HepG2 (cell line): Measurements from ENCODE around the gene CLDND2. TPM values are rescaled to one million over a fixed set of nuclear protein-coding genes. Genes with fewer than 3 reads are reported as not detected.

Experiments used
- ATAC-seq: fragments of 200-7000 bp; cut with Tn5 transposase; 3 replicates; pipeline ENCODE4 v1.9.1; 2020; ENCODE audit warnings: mild to moderate bottlenecking, moderate library complexity
- BruUV-seq: library from RNA; stranded (reverse); fragments of 400-500 nt; replicated peaks from 2 replicates; lab custom pipeline; 2021; lab: Mats Ljungman, UMichigan
- CTCF ChIA-PET: fragments of 300-600 bp; formaldehyde crosslinking; extraction: SDS; loops from one replicate; lab custom pipeline; 2021; ENCODE audit warnings: low total read pairs, inconsistent platforms, low intra/inter-chr PET ratio; lab: Yijun Ruan, JAX
- POLR2A ChIA-PET: fragments of 350-600 bp; sonication (Branson Sonifier 250); formaldehyde crosslinking; loops from one replicate; lab custom pipeline; 2020; ENCODE audit warnings: antibody characterized with exemption, inconsistent platforms; lab: Yijun Ruan, JAX
- DNase-seq: peaks from one replicate; pipeline ENCODE4 v3.0.0-alpha.2; 2015; ENCODE audit warnings: low spot score
- FAIRE-seq: peaks from 3 replicates; lab custom pipeline; 2011; peaks lifted over from hg19 to GRCh38; lab: Jason Lieb, UNC
- H2AFZ ChIP-seq: one replicate; pipeline ENCODE4 v1.6.1; 2011; ENCODE audit warnings: low read length, inconsistent platforms
- H3K27ac ChIP-seq: fragments of 300-600 bp; 3 replicates; pipeline ENCODE4 v1.8.0; 2011; ENCODE audit warnings: mixed run types, mild to moderate bottlenecking, mixed read lengths, low read length, inconsistent platforms; ENCODE audit not compliant: insufficient read depth; ENCODE audit errors: extremely low read length
- H3K27me3 ChIP-seq, 2 experiments: fragments of 200-600 bp in 1 of 2; 2 replicates in 1 of 2; 3 replicates in 1 of 2; pipeline versions ENCODE4 v1.6.0 to v1.8.0; 2011; ENCODE audit warnings: low read length in 2 of 2, mild to moderate bottlenecking in 2 of 2, moderate library complexity in 2 of 2, inconsistent platforms in 1 of 2; ENCODE audit not compliant: insufficient read depth in 2 of 2, control insufficient read depth in 1 of 2
- H3K36me3 ChIP-seq, 2 experiments: fragments of 200-600 bp in 1 of 2; replicated peaks in 1 of 2; 2 replicates in 1 of 2; 3 replicates in 1 of 2; pipeline versions ENCODE4 v1.5.1 to v1.8.0; 2011; ENCODE audit warnings: low read length in 2 of 2, inconsistent platforms in 1 of 2; ENCODE audit not compliant: insufficient read depth in 2 of 2, control insufficient read depth in 1 of 2
- H3K4me1 ChIP-seq: 2 replicates; pipeline ENCODE4 v1.5.1; 2012; ENCODE audit warnings: low read length, inconsistent platforms; ENCODE audit not compliant: insufficient read depth
- H3K4me2 ChIP-seq: 2 replicates; pipeline ENCODE4 v1.6.0; 2011; ENCODE audit warnings: low read depth, low read length, inconsistent platforms
- H3K4me3 ChIP-seq, 3 experiments: fragments of 200-600 bp in 1 of 3; sonication (generic), shearing (Covaris generic) in 1 of 3; replicated peaks in 1 of 3; 2 replicates each; pipeline ENCODE4 v1.5.1; 2011 to 2016; ENCODE audit warnings: low read length in 3 of 3, inconsistent platforms in 2 of 3, low read depth in 2 of 3, mild to moderate bottlenecking in 2 of 3, control low read depth in 1 of 3, mixed read lengths in 1 of 3; ENCODE audit not compliant: insufficient read depth in 1 of 3
- H3K79me2 ChIP-seq: one replicate; pipeline ENCODE4 v1.6.1; 2011; ENCODE audit warnings: low read length, inconsistent platforms; ENCODE audit not compliant: insufficient read depth
- H3K9ac ChIP-seq: 2 replicates; pipeline ENCODE4 v1.6.0; 2011; ENCODE audit warnings: mild to moderate bottlenecking, low read depth, low read length, inconsistent platforms; ENCODE audit not compliant: insufficient read depth
- H3K9me3 ChIP-seq: 2 replicates; pipeline ENCODE4 v1.5.1; 2012; ENCODE audit warnings: mild to moderate bottlenecking, low read length
- H4K20me1 ChIP-seq: 2 replicates; pipeline ENCODE4 v1.6.0; 2011; ENCODE audit warnings: inconsistent platforms, mild to moderate bottlenecking, low read length, moderate library complexity; ENCODE audit not compliant: insufficient read depth
- FOSL2 ChIP-seq: sonication (generic); formaldehyde crosslinking; IDR thresholded peaks from 2 replicates; pipeline ENCODE4 v1.4.0; 2020; ENCODE audit warnings: missing genetic modification reagents
- HNRNPLL ChIP-seq: fragments of 200-400 bp; formaldehyde crosslinking; IDR thresholded peaks from 2 replicates; pipeline ENCODE4 v1.6.1; 2017; ENCODE audit warnings: mild to moderate bottlenecking, low read depth, low read length; ENCODE audit not compliant: poor library complexity, severe bottlenecking
- HOXA3 ChIP-seq: sonication (generic); formaldehyde crosslinking; IDR thresholded peaks from 2 replicates; pipeline ENCODE4 v1.5.0; 2020; ENCODE audit warnings: missing genetic modification reagents
- KLF6 ChIP-seq: IDR thresholded peaks from 2 replicates; pipeline ENCODE4 v1.8.0; 2016; ENCODE audit warnings: missing biosample characterization, missing genetic modification reagents
- MAFK ChIP-seq, 2 experiments: IDR thresholded peaks in 1 of 2; conservative IDR thresholded peaks in 1 of 2; 2 replicates each; pipeline ENCODE4 v1.6.1; 2011; ENCODE audit warnings: improper control_type of control experiment in 2 of 2, low read length in 2 of 2
- MYNN ChIP-seq: sonication (generic); formaldehyde crosslinking; IDR thresholded peaks from 2 replicates; pipeline ENCODE4 v1.4.0; 2020; ENCODE audit warnings: mild to moderate bottlenecking, low read depth, missing genetic modification reagents
- POLR2AphosphoS2 ChIP-seq: IDR thresholded peaks from 2 replicates; pipeline ENCODE4 v1.6.1; 2011; ENCODE audit warnings: low read depth, low read length, improper control_type of control experiment
- RBFOX2 ChIP-seq: fragments of 200-400 bp; formaldehyde crosslinking; IDR thresholded peaks from 2 replicates; pipeline ENCODE4 v1.6.1; 2017; ENCODE audit warnings: low read depth, mild to moderate bottlenecking, low read length
- REL ChIP-seq: sonication (generic); formaldehyde crosslinking; conservative IDR thresholded peaks from 2 replicates; pipeline ENCODE4 v1.8.0; 2022; ENCODE audit warnings: mild to moderate bottlenecking, missing genetic modification reagents, moderate library complexity
- SAP130 ChIP-seq: IDR thresholded peaks from 2 replicates; pipeline ENCODE4 v1.6.1; 2016; ENCODE audit warnings: low read depth
- SOX6 ChIP-seq, 2 experiments: fragments of 450-650 bp in 1 of 2; sonication (generic) in 1 of 2; formaldehyde crosslinking in 1 of 2; IDR thresholded peaks; 2 replicates each; pipeline versions ENCODE4 v1.4.0 to v1.6.1; 2017 to 2020; ENCODE audit warnings: antibody characterized with exemption in 1 of 2, mild to moderate bottlenecking in 1 of 2, missing genetic modification reagents in 1 of 2
- ZNF501 ChIP-seq: sonication (generic); formaldehyde crosslinking; IDR thresholded peaks from 2 replicates; pipeline ENCODE4 v1.5.1; 2020; ENCODE audit warnings: mild to moderate bottlenecking, moderate library complexity, missing genetic modification reagents
- ZNF629 ChIP-seq: sonication (generic); formaldehyde crosslinking; conservative IDR thresholded peaks from 2 replicates; pipeline ENCODE4 v1.5.0; 2020; ENCODE audit warnings: missing genetic modification reagents
- WGBS: methylation state at CpG from one replicate; pipeline ENCODE4 v1.1.6; 2017; ENCODE audit warnings: low lambda C conversion rate; 5-methylcytosine and 5-hydroxymethylcytosine counted together
- in situ Hi-C: cut with HindIII; loops from 2 replicates; pipeline ENCODE4 v1.10.0; 2017; ENCODE audit warnings: low pct_unique_long_range_greater_than_20kb; ENCODE audit not compliant: extremely low pct_ligation_motif_present
- intact Hi-C: fragments of 100-400 bp; cut with micrococcal nuclease; formaldehyde crosslinking; loops from one replicate; pipeline ENCODE4 v1.10.0; 2022; ENCODE audit not compliant: unreplicated experiment
- polyA plus RNA-seq, 8 experiments: library from polyadenylated mRNA; depleted of rRNA in 3 of 8; stranded (reverse) in 7 of 8; unstranded in 1 of 8; fragments of >200 nt; fragmentation: Illumina TruSeq in 4 of 8; extraction: Trizol in 4 of 8; gene quantifications; 2 replicates each; pipeline versions ENCODE4 v1.2.1 to v1.2.3, GENCODE V29; 2011 to 2016; ENCODE audit warnings: low read depth in 4 of 8, missing spikeins in 1 of 8, mixed read lengths in 1 of 8; ENCODE audit not compliant: insufficient read depth in 1 of 8
- total RNA-seq, 5 experiments: library from RNA; depleted of rRNA; stranded (reverse); fragments of >200 nt; fragmentation: Illumina TruSeq; extraction: Trizol; gene quantifications; 2 replicates each; pipeline ENCODE4 v1.2.3, GENCODE V29; 2016; ENCODE audit warnings: low read depth in 1 of 5
- TF ChIP-seq, protein P1 (sequence below): sonication (generic); formaldehyde crosslinking; IDR thresholded peaks from 2 replicates; pipeline ENCODE4 v1.4.0; 2020; ENCODE audit warnings: missing genetic modification reagents; ENCODE audit errors: not compliant biosample characterization
- TF ChIP-seq, protein P2 (sequence below): IDR thresholded peaks from 2 replicates; pipeline ENCODE4 v1.6.1; 2012; ENCODE audit warnings: inconsistent platforms
- TF ChIP-seq, protein P3 (sequence below): sonication (generic); formaldehyde crosslinking; IDR thresholded peaks from 2 replicates; pipeline ENCODE4 v1.9.0; 2021; ENCODE audit warnings: missing genetic modification reagents, borderline replicate concordance
- TF ChIP-seq, protein P4 (sequence below): sonication (generic); formaldehyde crosslinking; IDR thresholded peaks from 2 replicates; pipeline ENCODE4 v1.8.1; 2023; ENCODE audit warnings: mild to moderate bottlenecking, missing genetic modification reagents

Gene CLDND2
- total and polyA plus RNA-seq, 2 of the 13 experiments (the other 11 are each of a cell fraction or from before 2014, with no cell fraction given) = 0.84 to 1.8 TPM

DNA sequence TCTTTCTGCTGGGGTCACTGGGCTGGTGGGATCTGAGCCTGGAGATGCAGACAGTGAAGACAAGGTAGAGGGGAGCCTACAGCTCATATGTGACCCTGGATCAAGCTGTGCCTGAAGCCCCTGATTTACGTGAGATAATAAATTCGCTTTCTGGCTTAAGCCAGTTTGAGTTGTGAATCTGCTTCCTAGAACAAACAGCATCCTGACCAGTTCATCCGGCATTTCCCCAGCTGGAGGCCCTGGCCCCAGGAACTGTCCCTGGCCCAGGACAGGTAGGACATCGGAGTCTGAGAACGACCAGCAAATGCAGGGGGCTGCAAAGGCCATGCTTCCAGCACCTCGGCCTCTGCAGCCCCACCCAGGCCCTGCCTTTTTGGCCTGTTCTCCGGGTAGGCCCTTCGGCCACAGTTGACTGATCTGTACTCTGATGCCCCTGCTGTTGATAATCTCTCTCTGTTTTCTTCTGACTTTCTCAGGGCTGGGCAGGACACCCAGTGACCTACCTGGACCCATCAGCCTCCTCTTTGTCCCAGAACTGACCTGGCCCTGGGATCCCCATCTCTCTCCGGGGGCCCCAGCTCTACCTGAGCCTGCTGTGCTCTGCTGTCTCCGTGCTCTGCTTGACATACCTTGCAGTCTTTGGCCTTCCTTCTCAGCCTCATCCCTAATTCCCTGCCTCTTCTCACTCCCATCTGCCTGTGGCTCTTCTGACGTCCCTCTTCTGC, 17.4 kb downstream of the CLDND2 start (continued):
- TF ChIP-seq, protein P1, sequence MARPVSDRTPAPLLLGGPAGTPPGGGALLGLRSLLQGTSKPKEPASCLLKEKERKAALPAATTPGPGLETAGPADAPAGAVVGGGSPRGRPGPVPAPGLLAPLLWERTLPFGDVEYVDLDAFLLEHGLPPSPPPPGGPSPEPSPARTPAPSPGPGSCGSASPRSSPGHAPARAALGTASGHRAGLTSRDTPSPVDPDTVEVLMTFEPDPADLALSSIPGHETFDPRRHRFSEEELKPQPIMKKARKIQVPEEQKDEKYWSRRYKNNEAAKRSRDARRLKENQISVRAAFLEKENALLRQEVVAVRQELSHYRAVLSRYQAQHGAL (CRISPR knock-in tag) = no peak
- TF ChIP-seq, protein P2, sequence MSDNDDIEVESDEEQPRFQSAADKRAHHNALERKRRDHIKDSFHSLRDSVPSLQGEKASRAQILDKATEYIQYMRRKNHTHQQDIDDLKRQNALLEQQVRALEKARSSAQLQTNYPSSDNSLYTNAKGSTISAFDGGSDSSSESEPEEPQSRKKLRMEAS = no peak; the same call in 1 of the 2 replicates
- TF ChIP-seq ZNF501 (no peak; the same call in 1 of the 2 replicates), KLF6 (CRISPR knock-in tag) (no peak)
- TF ChIP-seq, protein P3, sequence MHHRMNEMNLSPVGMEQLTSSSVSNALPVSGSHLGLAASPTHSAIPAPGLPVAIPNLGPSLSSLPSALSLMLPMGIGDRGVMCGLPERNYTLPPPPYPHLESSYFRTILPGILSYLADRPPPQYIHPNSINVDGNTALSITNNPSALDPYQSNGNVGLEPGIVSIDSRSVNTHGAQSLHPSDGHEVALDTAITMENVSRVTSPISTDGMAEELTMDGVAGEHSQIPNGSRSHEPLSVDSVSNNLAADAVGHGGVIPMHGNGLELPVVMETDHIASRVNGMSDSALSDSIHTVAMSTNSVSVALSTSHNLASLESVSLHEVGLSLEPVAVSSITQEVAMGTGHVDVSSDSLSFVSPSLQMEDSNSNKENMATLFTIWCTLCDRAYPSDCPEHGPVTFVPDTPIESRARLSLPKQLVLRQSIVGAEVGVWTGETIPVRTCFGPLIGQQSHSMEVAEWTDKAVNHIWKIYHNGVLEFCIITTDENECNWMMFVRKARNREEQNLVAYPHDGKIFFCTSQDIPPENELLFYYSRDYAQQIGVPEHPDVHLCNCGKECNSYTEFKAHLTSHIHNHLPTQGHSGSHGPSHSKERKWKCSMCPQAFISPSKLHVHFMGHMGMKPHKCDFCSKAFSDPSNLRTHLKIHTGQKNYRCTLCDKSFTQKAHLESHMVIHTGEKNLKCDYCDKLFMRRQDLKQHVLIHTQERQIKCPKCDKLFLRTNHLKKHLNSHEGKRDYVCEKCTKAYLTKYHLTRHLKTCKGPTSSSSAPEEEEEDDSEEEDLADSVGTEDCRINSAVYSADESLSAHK (CRISPR knock-in tag) = no peak

DNA sequence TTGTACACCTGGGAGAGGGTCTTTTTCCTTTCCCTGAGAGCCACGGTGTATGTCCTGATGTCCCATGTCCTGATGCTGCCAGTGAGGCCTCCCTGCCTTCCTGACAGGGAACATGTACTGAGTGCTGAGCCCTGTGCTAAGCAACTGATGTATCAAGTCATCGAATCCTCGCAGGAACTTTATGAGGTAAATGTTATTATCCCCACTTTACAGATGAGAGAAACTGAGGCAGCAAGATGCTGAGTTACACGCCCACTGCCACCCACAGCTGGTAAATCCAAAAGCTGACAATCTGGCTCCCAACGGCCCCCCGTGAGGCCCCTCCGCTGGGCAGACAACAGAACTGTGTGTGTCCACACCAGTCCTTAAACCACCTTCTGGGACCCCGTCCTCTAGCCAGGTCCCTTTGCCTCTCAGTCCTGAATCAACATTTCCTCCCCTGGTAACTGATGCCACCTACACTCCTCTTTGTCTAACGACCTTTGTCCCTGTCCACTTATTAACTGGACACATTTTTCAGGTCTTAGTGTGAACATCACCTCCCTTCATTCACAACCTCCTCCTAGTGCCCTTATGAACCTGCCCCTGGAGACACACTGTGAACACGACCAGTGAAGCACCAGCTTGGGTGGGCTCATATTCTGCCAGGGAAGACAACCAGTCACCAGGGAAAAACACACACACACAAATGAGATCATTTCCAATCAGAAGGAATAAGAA, 21.4 kb downstream of the CLDND2 start:
- peak; percentile 71 for DNase-seq
- peak overlapping the region; percentile 47; the same call in 1 of the 2 replicates for H3K4me2 ChIP-seq
- H3K9me3 ChIP-seq = no peaks in the 10 kb centered on the region
- H3K27ac ChIP-seq = peak overlapping the region; percentile 79
- H3K79me2 ChIP-seq = peaks cover 44% of the 10 kb centered on the region
- no peak overlapping the region for H2AFZ ChIP-seq
- H3K9ac ChIP-seq = peak overlapping the region; percentile 42
- peak; percentile 46 for FAIRE-seq
- intact Hi-C loops (no loop called here), in situ Hi-C loops (no loop called here)
- H3K4me1 ChIP-seq = peaks cover 100% of the 10 kb centered on the region
- peaks cover 37% of the 10 kb centered on the region for H4K20me1 ChIP-seq
- CTCF ChIA-PET = interaction anchor here (0.6 kb wide), 1 partner anchor 61 kb away, joined by 3 read pairs; no protein-coding TSS in a partner anchor
- BruUV-seq = no TSS peak
- POLR2A ChIA-PET = interaction anchor here (0.6 to 7.2 kb wide), 4 partner anchors 9 to 215 kb away, joined by 3 to 259 read pairs (median 41); partner anchors contain the start of gene ETFB
- H3K27me3 ChIP-seq = no peaks in the 10 kb centered on the region; a peak in 1 of 5 replicates
- H3K36me3 ChIP-seq = peaks cover 24 to 63% of the 10 kb centered on the region in 2 experiments
- H3K4me3 ChIP-seq = no peak overlapping the region
- ATAC-seq = peak; percentile 20
- 67% methylated on average over 10 of the region's 10 CpGs for WGBS
- TF ChIP-seq SOX6 (IDR thresholded peaks at IDR 0.05) (no peak), SOX6 (CRISPR knock-in tag; IDR thresholded peaks at IDR 0.05) (peak; percentile 43), ZNF629 (CRISPR knock-in tag) (peak; percentile 52; the same call in 1 of the 2 replicates), REL (CRISPR knock-in tag) (no peak), MAFK (conservative IDR thresholded peaks at IDR 0.05 in 1 of 2, IDR thresholded peaks at IDR 0.05 in 1 of 2; ENCODE audit: low read length in 2 of 2) (no peak), MYNN (CRISPR knock-in tag) (no peak), FOSL2 (peak; percentile 50), HNRNPLL (no peak), HOXA3 (CRISPR knock-in tag) (no peak; the same call in 1 of the 2 replicates), SAP130 (CRISPR knock-in tag) (0 out of 2 replicates have a peak, but pooled peaks have one; percentile 32), POLR2AphosphoS2 (peak; percentile 70; the same call in 1 of the 2 replicates), RBFOX2 (peak; percentile 41)
- TF ChIP-seq, protein P4, sequence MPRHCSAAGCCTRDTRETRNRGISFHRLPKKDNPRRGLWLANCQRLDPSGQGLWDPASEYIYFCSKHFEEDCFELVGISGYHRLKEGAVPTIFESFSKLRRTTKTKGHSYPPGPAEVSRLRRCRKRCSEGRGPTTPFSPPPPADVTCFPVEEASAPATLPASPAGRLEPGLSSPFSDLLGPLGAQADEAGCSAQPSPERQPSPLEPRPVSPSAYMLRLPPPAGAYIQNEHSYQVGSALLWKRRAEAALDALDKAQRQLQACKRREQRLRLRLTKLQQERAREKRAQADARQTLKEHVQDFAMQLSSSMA (CRISPR knock-in tag) = no peak
